OCI-LY7 (cell line): Measurements from ENCODE around the gene SMIM31. TPM values are rescaled to one million over a fixed set of nuclear protein-coding genes. Genes with fewer than 3 reads are reported as not detected.

Source experiments
- BruUV-seq: library from RNA; stranded (reverse); fragments of 400-500 nt; replicated peaks from 2 replicates; lab custom pipeline; 2021; lab: Mats Ljungman, UMichigan
- CTCF ChIA-PET: fragments of 300-600 bp; sonication (Branson Sonifier 250); formaldehyde crosslinking; loops from one replicate; lab custom pipeline; 2022; ENCODE audit warnings: antibody characterized with exemption; ENCODE audit not compliant: unreplicated experiment; lab: Charles Lee
- POLR2A ChIA-PET: fragments of 300-600 bp; sonication (Branson Sonifier 250); formaldehyde crosslinking; loops from one replicate; lab custom pipeline; 2022; ENCODE audit warnings: antibody characterized with exemption; lab: Charles Lee
- DNase-seq: peaks from one replicate; pipeline ENCODE4 v3.0.0-alpha.2; 2015; ENCODE audit warnings: low spot score
- H2AFZ ChIP-seq: fragments of 200-600 bp; sonication (generic), shearing (Covaris generic); 2 replicates; pipeline ENCODE4 v1.6.1; 2014; ENCODE audit warnings: mild to moderate bottlenecking, antibody characterized with exemption, low read length, moderate library complexity
- H3K27ac ChIP-seq: fragments of 200-600 bp; sonication (generic); 2 replicates; pipeline ENCODE4 v1.5.1; 2014; ENCODE audit warnings: mixed run types, low read depth, mild to moderate bottlenecking, moderate library complexity, low read length, inconsistent platforms; ENCODE audit not compliant: poor library complexity, severe bottlenecking
- H3K36me3 ChIP-seq: fragments of 200-600 bp; sonication (generic); 2 replicates; pipeline ENCODE4 v1.6.1; 2014; ENCODE audit warnings: mild to moderate bottlenecking, antibody characterized with exemption, low read length, moderate library complexity, mixed read lengths; ENCODE audit not compliant: insufficient read depth
- H3K4me1 ChIP-seq: fragments of 200-600 bp; sonication (generic); 2 replicates; pipeline ENCODE4 v1.5.1; 2014; ENCODE audit warnings: mild to moderate bottlenecking, low read length; ENCODE audit not compliant: insufficient read depth, poor library complexity, severe bottlenecking
- H3K4me2 ChIP-seq: fragments of 200-600 bp; sonication (generic); 2 replicates; pipeline ENCODE4 v1.6.1; 2014; ENCODE audit warnings: mild to moderate bottlenecking, low read length
- H3K4me3 ChIP-seq: fragments of 200-600 bp; sonication (generic); 2 replicates; pipeline ENCODE4 v1.5.1; 2014; ENCODE audit warnings: mild to moderate bottlenecking, low read depth, low read length; ENCODE audit not compliant: poor library complexity, severe bottlenecking
- H3K79me2 ChIP-seq: fragments of 200-600 bp; sonication (generic); 2 replicates; pipeline ENCODE4 v1.6.1; 2016; ENCODE audit warnings: low read depth, mild to moderate bottlenecking, low read length, moderate library complexity, mixed read lengths; ENCODE audit not compliant: insufficient read depth
- H3K9me2 ChIP-seq: fragments of 200-600 bp; sonication (generic); 2 replicates; pipeline ENCODE4 v1.6.1; 2016; ENCODE audit warnings: mild to moderate bottlenecking, low read length, mixed read lengths; ENCODE audit not compliant: insufficient read depth
- H3K9me3 ChIP-seq: fragments of 200-600 bp; sonication (generic); 2 replicates; pipeline ENCODE4 v1.6.1; 2014; ENCODE audit warnings: mild to moderate bottlenecking, mixed run types, low read length, mixed read lengths
- H4K20me1 ChIP-seq: fragments of 200-600 bp; sonication (generic); 2 replicates; pipeline ENCODE4 v1.6.1; 2014; ENCODE audit warnings: mild to moderate bottlenecking, antibody characterized with exemption, low read length, moderate library complexity, mixed read lengths; ENCODE audit not compliant: insufficient read depth
- CTCF ChIP-seq: fragments of 200-600 bp; sonication (generic); conservative IDR thresholded peaks from 2 replicates; pipeline ENCODE4 v1.5.1; 2014; ENCODE audit warnings: mild to moderate bottlenecking, antibody characterized with exemption, low read length, moderate library complexity, mixed read lengths
- EZH2phosphoT487 ChIP-seq: fragments of 200-600 bp; sonication (generic); IDR thresholded peaks from 2 replicates; pipeline ENCODE4 v1.6.1; 2018; ENCODE audit warnings: low read depth, borderline replicate concordance, mild to moderate bottlenecking, mixed run types, antibody characterized with exemption, low read length, moderate library complexity, mixed read lengths
- intact Hi-C: fragments of 100-400 bp; cut with micrococcal nuclease; formaldehyde crosslinking; loops from one replicate; pipeline ENCODE4 v1.10.0; 2022; ENCODE audit not compliant: unreplicated experiment
- total RNA-seq, 2 experiments: library from RNA; depleted of rRNA in 1 of 2; stranded (reverse); fragments of >200 nt in 1 of 2; shearing (Covaris generic) in 1 of 2; gene quantifications; 2 replicates each; pipeline ENCODE4 v1.2.3, GENCODE V29; 2014 to 2022

The SMIM31 gene
- total RNA-seq, 2 experiments from 2014 or later = not detected

GRCh38 chr4:164748375-164748774 is 5.6 kb upstream of the SMIM31 start:
- ChIA-PET CTCF (no interaction called here), POLR2A (no interaction called here)
- Histone ChIP-seq H3K4me2 (no peak overlapping the region), H3K36me3 (no peaks in the 10 kb centered on the region), H3K27ac (no peak overlapping the region), H3K9me3 (no peaks in the 10 kb centered on the region; the same call in 1 of the 2 replicates), H4K20me1 (no peaks in the 10 kb centered on the region), H3K79me2 (no peaks in the 10 kb centered on the region), H2AFZ (no peak overlapping the region), H3K4me1 (no peaks in the 10 kb centered on the region), H3K4me3 (no peak overlapping the region), H3K9me2 (no peaks in the 10 kb centered on the region)
- TF ChIP-seq CTCF (peak; percentile 80), EZH2phosphoT487 (no peak)
- intact Hi-C loops = loop anchor here (5.0 kb wide), 1 partner anchor 1196 kb away; no protein-coding TSS in a partner anchor
- peak; percentile 37 for DNase-seq
- BruUV-seq = no TSS peak

GRCh38 chr4:164755432-164755831 is 1.5 kb downstream of the SMIM31 start:
- H3K79me2 ChIP-seq = no peaks in the 10 kb centered on the region
- no peaks in the 10 kb centered on the region for H3K4me1 ChIP-seq
- no peak overlapping the region for H3K27ac ChIP-seq
- ChIA-PET CTCF (no interaction called here), POLR2A (no interaction called here)
- H2AFZ ChIP-seq = no peak overlapping the region
- DNase-seq = no peak
- no peaks in the 10 kb centered on the region for H4K20me1 ChIP-seq
- no peaks in the 10 kb centered on the region for H3K36me3 ChIP-seq
- H3K4me3 ChIP-seq = no peak overlapping the region
- no peak overlapping the region for H3K4me2 ChIP-seq
- no peaks in the 10 kb centered on the region for H3K9me2 ChIP-seq
- no TSS peak for BruUV-seq
- no peak for TF ChIP-seq CTCF
- TF ChIP-seq EZH2phosphoT487 = no peak
- no peaks in the 10 kb centered on the region; the same call in 1 of the 2 replicates for H3K9me3 ChIP-seq
- intact Hi-C loops = no loop called here

- Histone ChIP-seq H3K9me3 (no peaks in the 10 kb centered on the region; the same call in 1 of the 2 replicates), H3K9me2 (no peaks in the 10 kb centered on the region), H3K36me3 (no peaks in the 10 kb centered on the region), H3K27ac (no peak overlapping the region), H3K4me1 (no peaks in the 10 kb centered on the region), H3K4me2 (no peak overlapping the region), H3K4me3 (no peak overlapping the region), H3K79me2 (no peaks in the 10 kb centered on the region), H2AFZ (no peak overlapping the region), H4K20me1 (no peaks in the 10 kb centered on the region)
- ChIA-PET POLR2A (no interaction called here), CTCF (no interaction called here)
- intact Hi-C loops = no loop called here
- TF ChIP-seq CTCF (no peak), EZH2phosphoT487 (no peak)
- BruUV-seq = no TSS peak
- DNase-seq = no peak
Measured at GRCh38 chr4:164756686-164757085, 2.8 kb downstream of the SMIM31 start.
